Spleen (tissue), 7 donors: Measurements from ENCODE around the gene ACTA2.

Experiments used
- CTCF ChIP-seq, 11 experiments: fragments of 200-600 bp in 7 of 11; fragments of 450-650 bp in 4 of 11; sonication (generic) in 4 of 11; IDR thresholded peaks in 8 of 11; conservative IDR thresholded peaks in 3 of 11; 1 replicate in 7 of 11; 2 replicates in 4 of 11; pipeline versions ENCODE4 v1.4.0 to v1.8.0; 2016 to 2021; ENCODE audit warnings: antibody characterized with exemption in 11 of 11, inconsistent platforms in 4 of 11, mild to moderate bottlenecking in 1 of 11
- POLR2A ChIP-seq, 3 donors: fragments of 450-650 bp; IDR thresholded peaks; one replicate each; pipeline ENCODE4 v1.5.1; 2017; ENCODE audit warnings: antibody characterized with exemption in 3 of 3, mild to moderate bottlenecking in 1 of 3
- POLR2AphosphoS5 ChIP-seq, 3 donors: sonication (generic); formaldehyde crosslinking; IDR thresholded peaks; one replicate each; pipeline ENCODE4 v1.5.1; 2017; ENCODE audit warnings: antibody characterized with exemption in 3 of 3
- donor health status: DM: no; HTN: no; CAD: no; lungs with moderate emphysema.
- donor health status: DM: no; HTN: no; CAD: no.
- donor health status: DM: no; HTN: no; CAD: no.

- TF ChIP-seq CTCF (IDR thresholded peaks at IDR 0.05 in 8 of 11, conservative IDR thresholded peaks at IDR 0.05 in 3 of 11) (no peak), POLR2A (IDR thresholded peaks at IDR 0.05) (no peak), POLR2AphosphoS5 (IDR thresholded peaks at IDR 0.05) (no peak)
These were observed 52.7 kb downstream of the ACTA2 start for GRCh38 chr10:88899886-88900285.
